Skeletal muscle tissue (tissue), 4 donors: Measurements from ENCODE around the gene ZBTB44. TPM values are rescaled to one million over a fixed set of nuclear protein-coding genes. Genes with fewer than 3 reads are reported as not detected.

ENCODE experiments used
- H3K27ac ChIP-seq: one replicate; pipeline ENCODE4 v1.7.0; 2013; ENCODE audit warnings: mild to moderate bottlenecking, low read depth, low read length, inconsistent platforms
- H3K27me3 ChIP-seq, 3 donors: one replicate each; pipeline ENCODE4 v1.7.0; 2013; ENCODE audit warnings: low read length in 3 of 3; ENCODE audit not compliant: control insufficient read depth in 3 of 3, insufficient read depth in 3 of 3
- H3K36me3 ChIP-seq, 3 donors: one replicate each; pipeline ENCODE4 v1.7.0; 2013; ENCODE audit warnings: low read length in 3 of 3; ENCODE audit not compliant: control insufficient read depth in 3 of 3, insufficient read depth in 3 of 3
- H3K4me1 ChIP-seq, 3 donors: one replicate each; pipeline ENCODE4 v1.7.0; 2013; ENCODE audit warnings: low read length in 3 of 3, mild to moderate bottlenecking in 3 of 3; ENCODE audit not compliant: control insufficient read depth in 3 of 3, insufficient read depth in 3 of 3
- H3K4me3 ChIP-seq, 3 donors: one replicate each; pipeline ENCODE4 v1.7.0; 2013; ENCODE audit warnings: low read length in 3 of 3
- H3K9ac ChIP-seq, 3 donors: one replicate each; pipeline ENCODE4 v1.7.0; 2013; ENCODE audit warnings: low read length in 3 of 3, mild to moderate bottlenecking in 3 of 3, moderate library complexity in 2 of 3, low read depth in 1 of 3
- H3K9me3 ChIP-seq, 3 donors: one replicate each; pipeline ENCODE4 v1.7.0; 2013; ENCODE audit warnings: low read length in 3 of 3; ENCODE audit not compliant: control insufficient read depth in 3 of 3
- total RNA-seq: library from RNA; depleted of rRNA; stranded (reverse); fragments of >200 nt; gene quantifications from one replicate; pipeline ENCODE4 v1.2.3, GENCODE V29; 2014
- donor health status: Osteomylitis.

Gene ZBTB44
- total RNA-seq, 1 donor from 2014 or later, result 111 TPM

DNA sequence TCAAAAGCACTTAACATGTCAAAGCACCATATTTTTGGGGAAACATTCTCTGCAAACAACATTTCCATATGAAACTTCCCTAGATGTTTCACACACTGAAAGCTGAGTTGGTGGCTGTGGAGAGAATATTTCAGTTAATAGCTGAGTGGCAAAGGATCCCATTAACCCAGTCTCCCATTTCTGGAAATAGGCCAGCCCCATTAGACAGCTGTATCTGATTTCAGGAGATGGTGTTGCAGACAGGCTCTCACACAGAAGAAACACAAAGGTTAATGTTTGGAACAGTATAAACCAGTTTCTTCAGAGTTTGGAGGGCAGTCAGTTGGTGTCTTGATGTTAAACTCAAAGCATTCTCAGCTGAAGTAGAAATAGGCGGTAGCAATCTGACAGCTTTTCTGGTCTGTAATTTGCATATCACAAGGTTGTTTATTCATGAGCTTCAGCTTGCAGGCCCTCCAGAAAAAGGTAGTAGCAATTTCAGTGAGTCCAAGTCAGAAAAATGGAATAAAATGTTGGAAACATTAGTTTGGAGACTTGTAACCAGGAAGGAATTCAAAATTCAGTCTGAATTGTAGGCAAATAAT, 15.5 kb upstream of the ZBTB44 start:
- Histone ChIP-seq H3K9ac (no peak overlapping the region), H3K27me3 (no peaks in the 10 kb centered on the region), H3K27ac (no peak overlapping the region), H3K4me3 (no peak overlapping the region), H3K9me3 (no peaks in the 10 kb centered on the region), H3K4me1 (no peaks in the 10 kb centered on the region), H3K36me3 (no peaks in the 10 kb centered on the region)

GRCh38 chr11:130328420-130328819, 13.7 kb upstream of the ZBTB44 start:
- H3K27ac ChIP-seq, result no peak overlapping the region
- no peak overlapping the region for H3K4me3 ChIP-seq
- no peaks in the 10 kb centered on the region for H3K9me3 ChIP-seq
- H3K27me3 ChIP-seq, result no peaks in the 10 kb centered on the region
- H3K9ac ChIP-seq, result no peak overlapping the region
- H3K4me1 ChIP-seq, result no peaks in the 10 kb centered on the region
- no peaks in the 10 kb centered on the region for H3K36me3 ChIP-seq

DNA sequence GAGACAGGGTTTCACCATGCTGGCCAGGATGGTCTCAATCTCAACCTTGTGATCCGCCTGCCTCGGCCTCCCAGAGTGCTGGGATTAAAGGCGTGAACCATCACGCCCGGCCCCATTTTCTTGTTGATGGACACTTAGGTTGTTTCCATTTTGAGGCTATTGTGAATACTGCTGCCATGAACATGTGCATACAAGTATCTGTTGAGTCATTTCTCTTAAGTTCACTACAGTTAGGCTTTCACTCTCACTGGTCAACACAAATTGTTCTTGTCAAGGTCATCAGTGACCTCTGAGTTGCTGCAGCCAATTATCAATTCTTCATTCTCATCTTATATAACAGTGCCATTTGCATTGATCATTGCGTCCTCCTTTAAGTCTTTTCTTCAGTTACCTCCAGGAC, 13.0 kb upstream of the ZBTB44 start:
- H3K27me3 ChIP-seq, result no peaks in the 10 kb centered on the region
- no peaks in the 10 kb centered on the region for H3K9me3 ChIP-seq

DNA sequence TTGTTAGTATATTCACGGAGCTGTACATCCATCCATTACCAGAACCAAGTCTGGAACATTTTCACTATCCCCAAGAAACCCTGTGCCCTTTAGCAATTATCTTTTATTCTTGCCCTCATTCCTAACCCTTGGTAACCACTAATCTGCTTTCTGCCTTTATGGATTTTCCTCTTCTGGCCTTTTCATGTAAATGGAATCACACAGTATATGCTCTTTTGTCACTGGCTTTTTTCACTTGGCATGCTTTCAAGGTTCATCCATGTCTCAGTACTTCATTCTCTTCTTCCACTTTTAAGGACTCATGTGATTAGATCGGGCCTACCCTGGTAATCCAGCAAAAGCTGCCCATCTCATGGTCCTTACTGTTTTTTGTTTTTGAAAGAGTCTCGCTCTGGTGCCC, 11.0 kb upstream of the ZBTB44 start:
- no peaks in the 10 kb centered on the region for H3K27me3 ChIP-seq
- no peaks in the 10 kb centered on the region for H3K36me3 ChIP-seq
- H3K9me3 ChIP-seq, result peaks cover 0 to 6% (median 0%) of the 10 kb centered on the region in 3 donors
- no peak overlapping the region for H3K4me3 ChIP-seq
- H3K9ac ChIP-seq, result no peak overlapping the region
- H3K27ac ChIP-seq, result no peak overlapping the region
- no peaks in the 10 kb centered on the region for H3K4me1 ChIP-seq

More for the DNA sequence above, 13.0 kb upstream of the ZBTB44 start:
- no peak overlapping the region for H3K9ac ChIP-seq
- H3K27ac ChIP-seq, result no peak overlapping the region
- H3K4me1 ChIP-seq, result no peaks in the 10 kb centered on the region
- H3K36me3 ChIP-seq, result no peaks in the 10 kb centered on the region
- H3K4me3 ChIP-seq, result no peak overlapping the region

- no peak overlapping the region for H3K4me3 ChIP-seq
- peaks cover 0 to 6% (median 0%) of the 10 kb centered on the region in 3 donors for H3K9me3 ChIP-seq
- H3K27ac ChIP-seq, result no peak overlapping the region
- H3K27me3 ChIP-seq, result no peaks in the 10 kb centered on the region
- H3K36me3 ChIP-seq, result no peaks in the 10 kb centered on the region
- no peak overlapping the region for H3K9ac ChIP-seq
- H3K4me1 ChIP-seq, result no peaks in the 10 kb centered on the region
Observed at GRCh38 chr11:130323452-130324450, 9.0 kb upstream of the ZBTB44 start.

DNA sequence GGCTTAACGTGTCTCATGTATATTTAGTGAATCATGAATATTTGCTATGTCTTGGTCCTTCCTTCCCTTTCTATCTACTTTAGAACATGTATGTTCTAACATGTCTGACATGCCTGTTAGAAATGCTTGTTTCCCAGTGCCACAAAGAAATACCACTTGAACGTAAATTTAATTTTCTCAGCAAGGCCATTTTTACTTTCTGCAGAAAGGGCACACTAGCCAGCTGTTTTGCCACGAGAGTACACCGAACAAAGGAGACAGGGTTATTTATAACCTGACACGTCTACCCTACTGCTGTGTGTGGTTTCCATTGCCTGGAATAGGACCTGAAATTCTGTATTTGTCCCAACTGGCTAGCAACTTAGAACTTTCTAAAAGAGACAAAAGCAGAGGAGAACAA, 7.4 kb upstream of the ZBTB44 start:
- no peak overlapping the region for H3K4me3 ChIP-seq
- H3K9me3 ChIP-seq, result peaks cover 0 to 6% (median 0%) of the 10 kb centered on the region in 3 donors
- no peaks in the 10 kb centered on the region for H3K36me3 ChIP-seq
- no peak overlapping the region for H3K9ac ChIP-seq
- no peaks in the 10 kb centered on the region for H3K4me1 ChIP-seq
- no peaks in the 10 kb centered on the region for H3K27me3 ChIP-seq
- no peak overlapping the region for H3K27ac ChIP-seq

- no peak overlapping the region for H3K27ac ChIP-seq
- peaks cover 5 to 6% (median 5%) of the 10 kb centered on the region in 3 donors for H3K4me1 ChIP-seq
- H3K9me3 ChIP-seq, result peaks cover 0 to 6% (median 0%) of the 10 kb centered on the region in 3 donors
- no peaks in the 10 kb centered on the region for H3K36me3 ChIP-seq
- no peaks in the 10 kb centered on the region for H3K27me3 ChIP-seq
- no peak overlapping the region for H3K4me3 ChIP-seq
- no peak overlapping the region for H3K9ac ChIP-seq
Observed at GRCh38 chr11:130318031-130318673, 3.4 kb upstream of the ZBTB44 start.

DNA sequence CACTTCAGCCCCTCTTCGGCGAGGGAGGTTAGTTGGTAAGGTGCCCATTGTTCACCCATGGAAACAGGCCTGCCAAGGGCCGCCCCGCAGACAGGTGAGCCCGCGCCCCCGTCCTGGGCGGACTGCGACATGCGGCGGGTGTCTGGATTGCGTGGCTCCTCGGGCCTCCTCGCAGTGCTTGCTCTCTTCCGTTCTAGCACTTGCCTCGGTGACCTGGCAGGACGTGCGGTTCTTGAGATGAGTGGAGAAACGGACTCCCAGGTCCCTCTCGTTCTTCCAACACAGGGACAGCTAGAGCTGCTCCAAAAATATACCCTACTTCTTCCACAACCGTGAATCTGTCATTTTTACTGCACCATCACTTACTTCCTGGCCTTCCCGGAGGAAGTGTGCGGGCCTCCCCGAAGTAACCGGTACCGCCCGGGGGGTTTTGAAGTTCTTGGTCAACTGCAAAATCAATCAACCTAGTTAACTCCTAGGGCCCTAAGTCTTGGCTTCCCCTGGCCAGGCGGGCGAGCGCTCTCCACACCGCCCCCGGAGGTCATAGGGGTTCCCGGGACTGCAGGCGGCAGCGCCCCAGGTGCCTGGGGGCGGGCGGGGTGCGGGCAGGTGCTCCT, 745 bp upstream of the ZBTB44 start:
- H3K9ac ChIP-seq, result peak overlapping the region; percentile 48 to 63 (median 56)
- H3K27me3 ChIP-seq, result no peaks in the 10 kb centered on the region
- H3K4me1 ChIP-seq, result peaks cover 10 to 13% (median 10%) of the 10 kb centered on the region in 3 donors
- H3K27ac ChIP-seq, result peak overlapping the region; percentile 67
- H3K9me3 ChIP-seq, result no peaks in the 10 kb centered on the region
- peak overlapping the region; percentile 79 to 83 (median 81) for H3K4me3 ChIP-seq
- H3K36me3 ChIP-seq, result no peaks in the 10 kb centered on the region

DNA sequence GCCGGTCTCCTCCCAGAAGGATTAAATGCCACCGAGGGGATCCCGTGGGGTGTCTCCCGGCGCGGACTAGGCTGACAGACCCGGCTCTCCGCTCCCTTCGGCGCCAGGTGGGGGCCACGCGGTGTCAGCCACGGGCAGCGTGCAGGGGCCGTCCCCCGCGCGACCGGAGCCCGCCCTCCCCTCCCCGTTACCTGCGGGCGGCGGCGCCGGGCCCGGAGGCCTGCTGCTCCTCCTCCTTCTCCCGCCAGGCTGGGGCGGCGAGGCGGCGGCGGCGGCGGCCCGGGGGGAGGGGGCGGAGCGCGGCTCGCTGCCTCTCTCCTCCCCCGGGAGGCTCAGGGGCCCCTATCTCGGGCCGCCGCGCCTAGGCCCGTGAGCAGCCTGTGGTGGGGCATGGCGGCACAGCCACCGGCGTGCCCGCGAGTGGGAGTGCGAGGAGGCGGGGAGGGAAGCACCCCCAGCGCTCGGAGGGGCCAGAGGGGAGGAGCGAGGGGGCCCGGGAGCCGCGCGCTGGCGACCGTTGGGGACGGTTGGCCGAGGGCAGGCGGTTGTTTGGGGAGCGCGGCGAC, 450 bp downstream of the ZBTB44 start:
- H3K36me3 ChIP-seq, result no peaks in the 10 kb centered on the region
- H3K9me3 ChIP-seq, result no peaks in the 10 kb centered on the region
- H3K4me1 ChIP-seq, result peaks cover 13 to 15% (median 14%) of the 10 kb centered on the region in 3 donors
- peak overlapping the region; percentile 90 to 93 (median 91) for H3K9ac ChIP-seq
- H3K27me3 ChIP-seq, result no peaks in the 10 kb centered on the region
- peak overlapping the region; percentile 89 for H3K27ac ChIP-seq
- H3K4me3 ChIP-seq, result peak overlapping the region; percentile 76 to 79 (median 78)
